ENCODE results near the gene PLA2G15.

- TF ChIP-seq ZFP36L2 (CRISPR knock-in tag; IDR thresholded peaks at IDR 0.05), result no peak
- TF ChIP-seq ZNF784 (CRISPR knock-in tag; IDR thresholded peaks at IDR 0.05; ENCODE audit: borderline replicate concordance), result no peak
- TF ChIP-seq TARDBP (CRISPR knock-in tag; IDR thresholded peaks at IDR 0.05), result no peak
- no peak for TF ChIP-seq MBNL3 (CRISPR knock-in tag; conservative IDR thresholded peaks at IDR 0.05)
- TF ChIP-seq CTCF (CRISPR knock-in tag; IDR thresholded peaks at IDR 0.05), result no peak
- no peak for TF ChIP-seq GABPB1 (CRISPR knock-in tag; IDR thresholded peaks at IDR 0.05)
- TF ChIP-seq IKZF1 (IDR thresholded peaks at IDR 0.05), result no peak
- TF ChIP-seq CEBPG (CRISPR knock-in tag; IDR thresholded peaks at IDR 0.05), result no peak
- no peak for TF ChIP-seq HDAC6 (IDR thresholded peaks at IDR 0.05; ENCODE audit: low read depth, low read length)
- TF ChIP-seq TCF12 (IDR thresholded peaks at IDR 0.05), result no peak
- TF ChIP-seq TCF12 (CRISPR knock-in tag; IDR thresholded peaks at IDR 0.05), result no peak
- no peak for TF ChIP-seq FOXM1 (CRISPR knock-in tag; IDR thresholded peaks at IDR 0.05)
Observed at GRCh38 chr16:68197250-68197649, 47.9 kb upstream of the PLA2G15 start.

All from HepG2 (cell line).